GM19035 (cell line): Measurements from ENCODE around the gene HAVCR1.
"Not testable (repeated sequence)": the region's sequence is repeated elsewhere in the genome, so short reads cannot be mapped to it uniquely, and the experiment has no call there.

ENCODE experiments used
- ATAC-seq: cut with Tn5 transposase; IDR thresholded peaks from one replicate; pipeline ENCODE4 v1.9.1; 2021; ENCODE audit not compliant: unreplicated experiment

HAVCR1 gene

GRCh38 chr5:157059093-157059539, at the start of gene HAVCR1:
TSS of gene HAVCR1 (minus strand) at chr5:157059116. CDS start at chr5:157057943, 1,173 bp downstream.
- no peak for ATAC-seq

DNA sequence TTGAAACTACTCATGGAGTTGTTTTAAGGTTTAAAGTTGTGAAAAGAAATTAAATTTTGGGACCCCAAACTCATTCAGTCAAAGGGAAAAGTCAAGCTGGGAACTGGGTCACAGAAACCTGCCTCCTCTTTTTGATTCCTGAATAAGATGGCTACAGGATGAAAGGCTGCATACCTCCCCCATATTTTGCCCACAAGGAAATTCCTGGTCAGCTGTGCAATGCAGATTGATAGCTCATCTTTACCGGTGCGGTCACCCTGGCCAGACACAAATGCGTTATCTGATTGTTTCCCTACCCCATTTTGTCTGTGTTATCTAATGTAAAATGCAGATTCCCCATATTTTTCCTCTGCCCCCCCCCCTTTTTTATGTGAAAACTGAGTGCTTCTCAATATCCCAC, 48.6 kb upstream of the HAVCR1 start:
- ATAC-seq, result no peak

DNA sequence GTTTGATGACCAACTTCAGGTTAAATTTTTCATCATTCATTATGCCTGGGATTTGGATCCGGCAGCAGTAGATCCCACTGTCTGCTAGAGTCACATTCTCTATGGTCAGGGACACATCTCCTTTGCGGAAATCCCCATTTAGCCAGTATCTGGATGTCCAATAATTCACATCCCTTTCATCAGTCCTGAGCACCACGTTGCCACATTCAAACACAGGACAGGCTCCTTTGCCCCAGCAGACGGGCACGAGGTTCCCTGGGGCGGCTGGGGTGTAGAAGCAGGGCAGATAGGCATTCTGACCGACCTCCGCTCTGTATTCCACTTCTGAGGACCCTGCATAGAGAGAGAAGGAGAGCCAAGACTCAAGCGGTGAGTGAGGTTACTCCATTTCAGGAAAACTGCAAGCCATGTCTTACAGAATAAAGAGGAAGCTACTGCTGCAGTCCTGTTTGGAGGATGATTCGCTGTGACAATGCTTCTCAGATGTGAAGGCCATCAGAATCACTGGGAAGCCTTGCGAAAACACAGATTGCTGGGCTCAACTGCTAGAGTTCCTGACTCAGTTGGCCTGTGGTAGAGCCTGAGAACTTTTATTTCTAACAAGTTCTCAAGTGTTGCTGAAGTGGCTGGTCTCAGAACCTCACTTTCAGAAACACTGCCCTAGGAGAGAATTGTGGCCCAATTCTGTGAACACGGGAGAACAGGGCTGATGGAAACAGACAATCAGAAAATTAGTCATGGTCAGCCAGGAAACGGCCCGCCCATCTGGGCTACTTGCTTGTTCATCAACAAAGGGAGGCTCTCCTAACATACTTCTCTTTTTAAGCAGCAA, 47.9 kb upstream of the HAVCR1 start:
- no peak for ATAC-seq

DNA sequence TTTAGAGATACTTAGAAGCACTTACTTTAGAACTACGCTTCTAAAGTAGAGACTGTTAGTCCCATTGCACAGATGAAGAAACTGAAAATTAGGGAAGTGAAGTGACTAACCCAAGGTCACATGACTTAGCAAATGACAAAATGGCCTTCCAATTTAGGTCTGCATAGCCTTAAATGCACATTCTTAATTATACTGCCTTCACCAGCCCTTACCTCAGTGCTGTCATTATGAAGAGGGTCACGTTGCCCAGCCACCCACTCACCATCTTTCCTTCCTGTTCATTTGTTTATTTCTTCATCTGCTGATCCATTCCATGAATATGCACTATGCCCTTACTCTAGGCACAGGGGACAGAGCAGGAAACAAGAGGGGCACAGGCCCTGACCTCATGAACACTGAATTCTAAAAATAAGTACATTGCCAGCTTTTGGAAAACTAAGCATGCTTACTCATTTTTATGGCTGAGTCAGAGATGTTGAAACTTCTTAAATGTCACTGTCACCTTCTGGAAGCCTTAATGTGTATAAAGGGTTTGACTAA, 41.3 kb upstream of the HAVCR1 start:
- ATAC-seq, result no peak

DNA sequence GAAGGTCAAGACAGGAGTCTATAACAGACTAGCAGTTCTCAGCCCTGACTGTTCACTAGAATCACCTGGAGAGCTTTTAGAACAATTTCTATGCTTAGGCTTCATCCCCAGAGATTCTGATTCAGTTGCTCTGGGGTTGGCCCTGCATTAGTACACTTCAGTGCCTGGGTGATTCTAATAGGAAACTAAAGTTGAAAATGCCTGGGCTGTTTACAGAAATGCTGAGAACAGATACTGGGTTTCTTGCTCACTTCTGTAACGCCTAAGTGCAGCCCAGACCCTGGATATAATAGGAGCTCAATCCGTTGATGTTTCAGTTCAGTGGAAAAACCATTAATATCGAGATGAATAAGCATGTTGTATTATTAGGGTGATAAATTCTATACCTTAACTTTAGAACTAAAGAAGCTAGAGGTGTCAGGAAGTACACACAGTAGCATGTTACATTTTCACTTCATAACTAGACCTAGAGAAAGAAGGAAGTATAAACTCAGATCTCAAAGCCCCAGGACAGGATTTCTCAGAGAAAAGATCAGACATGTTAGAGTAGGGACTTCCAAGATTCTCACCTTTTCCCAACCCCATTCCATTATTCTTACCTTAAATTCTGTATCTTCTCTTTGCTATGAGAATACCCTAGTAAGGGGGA, 29.6 kb upstream of the HAVCR1 start:
- ATAC-seq, result peak; percentile 70

- ATAC-seq, result no peak
These were observed 27.9 kb upstream of the HAVCR1 start for GRCh38 chr5:157086751-157087359.

GRCh38 chr5:157085930-157086329, 27.0 kb upstream of the HAVCR1 start:
- ATAC-seq, result no peak

GRCh38 chr5:157080286-157080685, 21.4 kb upstream of the HAVCR1 start:
- no peak for ATAC-seq

GRCh38 chr5:157076558-157076957, 17.6 kb upstream of the HAVCR1 start:
- no peak for ATAC-seq

DNA sequence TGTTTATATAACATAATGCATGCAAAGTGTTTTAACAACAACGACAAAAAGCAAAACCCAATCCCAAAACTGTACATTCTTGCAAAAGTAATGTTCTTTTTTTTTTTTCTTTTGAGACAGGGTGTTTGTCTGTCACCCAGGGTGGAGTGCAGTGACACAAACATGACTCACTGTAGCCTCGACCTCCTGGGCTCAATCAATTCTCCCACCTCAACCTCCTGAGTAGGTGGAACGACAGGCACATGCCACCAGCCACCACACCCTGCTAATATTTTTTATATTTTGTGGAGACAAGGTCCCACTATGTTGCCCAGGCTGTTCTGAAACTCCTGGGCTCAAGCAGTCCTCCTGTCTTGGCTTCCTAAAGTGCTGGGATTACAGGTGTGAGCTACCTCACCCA, 13.6 kb upstream of the HAVCR1 start:
- ATAC-seq, result no peak

DNA sequence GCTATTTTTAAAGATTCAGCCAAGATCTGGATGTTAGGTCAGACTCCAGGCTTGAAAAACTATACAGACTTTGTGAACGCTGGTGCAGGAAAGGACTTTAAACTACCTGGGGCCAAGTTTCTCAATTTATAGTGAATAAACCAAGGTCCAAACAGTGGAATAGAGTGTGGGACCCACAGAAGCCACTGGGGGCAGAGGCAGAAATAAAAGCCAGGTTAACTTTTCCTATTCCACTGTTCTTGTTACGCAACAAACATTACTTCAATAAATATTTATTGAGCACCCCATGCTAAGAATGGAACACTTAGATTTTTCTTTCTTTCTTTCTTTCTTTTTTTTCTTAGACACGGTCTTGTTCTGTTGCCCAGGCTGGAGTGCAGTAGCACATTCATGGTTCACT, 11.0 kb upstream of the HAVCR1 start:
- no peak for ATAC-seq

DNA sequence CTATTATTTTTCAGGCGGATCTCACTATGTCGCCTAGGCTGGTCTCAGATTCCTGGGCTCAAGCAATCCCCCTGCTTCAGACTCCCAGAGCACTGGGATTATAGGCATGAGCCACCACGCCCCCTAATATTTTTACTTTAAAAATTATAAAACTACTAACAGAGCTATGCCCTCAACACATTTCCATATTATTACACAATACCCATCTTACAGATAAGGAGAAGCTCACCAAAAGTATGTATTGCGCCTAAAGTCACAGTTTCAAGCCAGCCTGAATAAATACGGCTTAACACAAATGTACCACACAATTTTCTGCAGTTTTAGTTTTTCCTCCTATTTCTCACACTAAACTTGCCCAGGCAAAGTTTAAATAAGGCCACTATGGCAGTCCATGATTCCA, 9.9 kb upstream of the HAVCR1 start:
- no peak for ATAC-seq

DNA sequence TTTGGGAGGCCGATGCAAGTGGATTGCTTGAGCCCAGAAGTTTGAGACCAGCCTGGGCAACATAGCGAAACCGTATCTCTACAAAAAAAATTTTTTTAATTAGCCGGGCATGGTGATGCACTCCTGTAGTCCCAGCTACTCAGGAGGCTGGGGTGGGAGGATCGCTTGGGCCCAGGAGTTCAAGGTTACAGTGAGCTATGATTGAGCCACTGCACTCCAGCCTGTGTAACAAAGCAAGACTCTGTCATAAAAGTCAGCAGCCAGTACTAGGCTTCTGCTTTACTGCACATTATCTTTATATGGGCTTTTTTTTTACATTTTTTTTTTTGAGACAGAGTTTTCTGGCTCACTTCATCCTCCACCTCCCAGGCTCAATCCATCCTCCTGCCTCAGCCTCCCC, 9.4 kb upstream of the HAVCR1 start:
- ATAC-seq, result no peak

DNA sequence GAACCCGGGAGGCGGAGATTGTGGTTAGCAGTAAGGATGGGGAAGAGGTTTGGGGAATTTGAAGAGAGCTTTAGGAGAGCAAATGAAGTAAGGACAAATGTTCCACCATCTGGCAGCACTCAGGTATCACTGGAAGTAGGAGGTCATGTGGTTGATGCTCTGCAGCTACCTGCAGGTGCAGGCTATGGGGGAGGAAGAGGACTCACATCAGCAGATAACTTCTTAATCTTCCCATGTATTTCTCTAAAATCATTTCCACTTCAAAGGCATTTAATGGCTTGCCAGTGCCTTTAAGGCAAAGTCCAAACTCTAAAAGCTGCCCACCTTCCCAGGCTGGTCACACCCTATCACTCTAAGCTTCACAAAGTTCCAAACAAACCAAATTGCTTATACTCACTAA, 8.1 kb upstream of the HAVCR1 start:
- no peak for ATAC-seq

- no peak for ATAC-seq
These were observed 7.2 kb upstream of the HAVCR1 start for GRCh38 chr5:157066080-157066479.

DNA sequence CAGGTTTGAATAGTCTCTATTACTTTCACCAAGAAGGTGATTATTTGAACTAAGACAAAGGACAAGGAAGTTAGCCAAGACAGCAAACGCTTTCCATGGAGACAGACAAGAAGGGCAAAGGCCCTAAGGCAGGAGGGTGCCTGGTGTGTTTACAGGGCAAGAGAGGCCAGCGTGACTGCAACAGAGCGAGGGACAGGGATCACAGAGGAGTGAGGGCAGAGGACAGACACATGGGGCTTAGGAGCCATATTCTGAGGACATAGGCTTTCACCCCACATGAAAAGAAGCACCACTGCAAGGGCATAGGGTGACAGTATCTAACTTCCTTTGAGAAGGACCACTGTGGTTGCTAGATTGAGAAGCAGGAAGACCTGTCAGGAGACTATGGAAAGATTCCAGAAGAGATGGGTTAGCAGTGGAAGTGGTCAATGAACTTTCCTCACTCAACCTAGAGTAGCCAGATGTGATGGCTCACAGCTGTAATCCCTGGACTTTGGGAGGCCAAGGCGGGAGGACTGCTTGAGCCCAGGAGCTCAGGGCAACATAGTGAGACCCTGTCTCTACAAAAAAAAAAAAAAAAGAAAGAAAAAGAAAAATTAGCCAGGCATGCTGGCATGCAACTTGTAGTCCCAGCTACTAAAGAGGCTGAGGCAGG, 5.0 kb upstream of the HAVCR1 start:
- no peak for ATAC-seq

GRCh38 chr5:157059891-157060290, 975 bp upstream of the HAVCR1 start:
- ATAC-seq, result no peak

DNA sequence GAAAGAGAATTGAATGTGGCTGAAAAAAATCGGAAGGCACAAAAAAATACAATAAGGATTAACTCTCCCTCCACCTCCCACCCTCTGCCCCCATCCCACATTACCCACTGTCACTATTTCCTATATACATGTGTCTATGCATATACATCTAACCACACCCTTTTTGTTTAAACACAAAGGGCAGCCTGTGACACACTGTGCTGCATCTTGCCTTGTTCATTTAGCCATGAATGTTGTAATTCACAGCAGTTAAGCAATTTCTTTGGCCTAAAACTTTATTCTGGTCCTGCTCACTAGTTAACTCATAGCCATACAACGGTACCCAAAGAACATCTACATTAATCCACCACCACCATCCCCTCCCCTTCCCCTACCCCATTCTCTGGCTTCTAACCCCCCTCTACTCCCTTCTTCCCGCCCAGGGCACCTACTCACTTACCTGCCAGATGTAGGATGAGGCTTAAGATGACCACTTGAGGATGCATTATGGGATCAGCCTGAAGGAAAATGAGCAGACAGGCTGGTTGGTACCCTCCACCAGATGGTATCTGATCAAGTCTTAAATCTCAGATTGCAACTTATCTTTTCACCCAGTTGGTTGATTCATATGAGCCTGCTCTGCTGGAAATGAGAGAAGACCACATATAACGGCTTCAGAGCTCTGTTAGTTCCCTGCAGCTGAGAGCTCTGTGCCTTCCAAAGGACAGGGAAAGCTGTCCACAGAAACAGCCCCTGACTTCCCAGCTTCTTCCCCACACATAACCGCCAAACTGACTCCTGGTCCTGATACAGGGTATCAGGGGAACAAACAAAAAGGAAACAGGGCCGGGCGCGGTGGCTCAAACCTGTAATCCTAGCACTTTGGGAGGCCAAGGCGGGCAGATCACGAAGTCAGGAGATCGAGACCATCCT, 1.2 kb downstream of the HAVCR1 start:
- no peak for ATAC-seq

- not testable (repeated sequence) for ATAC-seq
These were observed 2.1 kb downstream of the HAVCR1 start for GRCh38 chr5:157056848-157057247.

DNA sequence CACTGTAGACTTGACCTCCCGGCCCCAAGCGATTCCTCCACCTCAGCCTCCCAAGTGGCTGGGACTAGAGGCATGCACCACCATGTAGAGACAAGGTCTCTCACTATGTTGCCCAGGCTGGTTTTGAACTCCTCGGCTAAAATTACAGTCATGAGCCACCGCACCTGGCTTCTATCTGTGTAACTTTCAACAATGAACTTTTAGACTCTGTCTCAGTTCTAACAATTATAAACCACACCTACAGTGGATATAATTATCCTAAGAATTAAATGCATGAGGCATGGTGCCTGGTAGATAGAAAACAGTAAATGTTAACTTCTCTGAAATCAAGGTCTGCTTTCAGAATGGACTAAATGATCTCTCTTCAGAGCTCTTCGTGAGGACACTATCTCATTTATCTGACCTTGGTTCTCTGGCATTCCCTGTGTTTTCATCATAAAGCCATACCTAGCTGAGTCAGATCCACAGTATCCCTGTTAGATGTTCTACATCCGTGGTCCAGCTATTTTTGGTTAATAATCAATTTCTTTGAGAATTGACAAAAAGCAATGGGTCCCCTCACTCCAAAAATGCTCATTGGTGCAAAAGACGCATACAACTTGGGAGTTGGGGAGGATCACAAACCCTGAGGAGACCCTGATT, 7.2 kb downstream of the HAVCR1 start:
- no peak for ATAC-seq
